Measurements from ENCODE around the gene TRIM72.
"Not testable (repeated sequence)": the region's sequence is repeated elsewhere in the genome, so short reads cannot be mapped to it uniquely, and the experiment has no call there.

The TRIM72 gene

DNA sequence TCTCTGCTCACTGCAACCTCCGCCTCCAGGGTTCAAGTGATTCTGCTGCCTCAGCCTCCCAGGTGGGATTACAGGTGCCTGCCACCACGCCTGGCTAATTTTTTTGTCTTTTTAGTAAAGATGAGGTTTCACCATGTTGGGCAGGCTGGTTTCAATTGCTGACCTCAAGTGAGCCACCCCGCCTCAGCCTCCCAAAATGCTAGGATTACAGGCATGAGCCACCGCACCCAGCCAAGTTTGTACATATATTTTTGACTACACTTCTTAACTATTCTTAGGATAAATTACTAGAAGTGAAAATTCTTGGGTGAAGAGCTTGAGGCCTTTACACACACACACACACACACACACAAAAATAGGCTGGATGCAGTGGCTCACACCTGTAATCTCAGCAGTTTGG, 44.4 kb downstream of the TRIM72 start:
- DNase-seq (ENCODE audit: low spot score) = no peak

DNA sequence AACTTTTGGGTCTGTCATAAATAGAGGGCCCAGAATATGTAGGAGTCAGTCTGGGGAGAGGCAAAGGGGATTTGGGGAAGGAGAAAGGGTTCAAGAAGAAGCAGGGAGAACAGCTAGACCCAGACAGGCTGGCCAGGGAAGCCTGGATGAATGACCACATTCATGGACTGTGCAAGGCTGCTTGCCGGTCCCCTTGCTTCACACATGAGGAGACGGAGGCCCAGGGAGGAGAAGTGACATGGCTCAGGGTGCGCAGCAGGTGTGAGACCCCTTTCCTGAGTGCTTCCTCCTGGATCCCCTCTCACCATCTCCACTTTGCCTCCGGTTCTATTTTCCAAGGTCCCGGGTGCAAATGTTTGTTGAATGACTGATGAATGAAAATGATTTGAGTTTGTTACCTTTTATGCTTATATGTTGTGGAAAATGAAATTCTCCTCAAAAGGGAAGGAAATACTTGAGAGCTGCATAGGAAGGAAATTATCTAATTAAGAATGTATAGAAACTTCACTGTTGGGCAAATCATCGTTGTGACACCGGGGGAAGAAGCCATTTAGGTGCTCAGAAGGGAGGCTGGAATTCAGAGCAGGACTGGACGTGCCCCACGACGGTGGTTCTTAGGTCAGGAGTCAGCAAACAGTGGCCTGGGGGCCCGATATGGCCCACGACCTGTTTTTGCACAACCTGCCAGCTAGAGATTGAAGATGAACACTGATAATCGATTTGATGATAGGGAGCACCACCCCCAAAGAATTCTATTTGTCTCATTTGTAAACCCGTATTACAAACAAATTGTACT, 46.4 kb downstream of the TRIM72 start:
- DNase-seq (ENCODE audit: low spot score) = no peak

DNA sequence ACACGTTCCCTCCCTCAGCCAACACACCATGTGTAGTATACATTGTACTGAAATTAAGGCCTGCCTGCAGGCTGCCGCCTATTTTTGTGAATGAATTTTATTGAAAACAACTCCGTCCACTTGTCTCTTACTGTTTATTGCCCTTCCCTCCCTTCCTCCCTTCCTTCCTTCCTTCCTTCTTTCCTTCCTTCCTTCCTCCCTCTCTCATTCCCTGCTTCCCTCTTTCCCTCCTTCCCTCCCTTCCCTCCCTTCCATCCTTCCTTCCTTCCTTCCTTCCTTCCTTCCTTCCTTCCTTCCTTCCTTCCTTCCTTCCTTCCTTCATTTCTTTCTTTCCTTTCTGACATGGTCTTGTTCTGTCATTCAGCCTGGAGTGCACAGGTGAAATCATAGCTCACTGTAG, 48.2 kb downstream of the TRIM72 start:
- no peak for DNase-seq (ENCODE audit: low spot score)

DNA sequence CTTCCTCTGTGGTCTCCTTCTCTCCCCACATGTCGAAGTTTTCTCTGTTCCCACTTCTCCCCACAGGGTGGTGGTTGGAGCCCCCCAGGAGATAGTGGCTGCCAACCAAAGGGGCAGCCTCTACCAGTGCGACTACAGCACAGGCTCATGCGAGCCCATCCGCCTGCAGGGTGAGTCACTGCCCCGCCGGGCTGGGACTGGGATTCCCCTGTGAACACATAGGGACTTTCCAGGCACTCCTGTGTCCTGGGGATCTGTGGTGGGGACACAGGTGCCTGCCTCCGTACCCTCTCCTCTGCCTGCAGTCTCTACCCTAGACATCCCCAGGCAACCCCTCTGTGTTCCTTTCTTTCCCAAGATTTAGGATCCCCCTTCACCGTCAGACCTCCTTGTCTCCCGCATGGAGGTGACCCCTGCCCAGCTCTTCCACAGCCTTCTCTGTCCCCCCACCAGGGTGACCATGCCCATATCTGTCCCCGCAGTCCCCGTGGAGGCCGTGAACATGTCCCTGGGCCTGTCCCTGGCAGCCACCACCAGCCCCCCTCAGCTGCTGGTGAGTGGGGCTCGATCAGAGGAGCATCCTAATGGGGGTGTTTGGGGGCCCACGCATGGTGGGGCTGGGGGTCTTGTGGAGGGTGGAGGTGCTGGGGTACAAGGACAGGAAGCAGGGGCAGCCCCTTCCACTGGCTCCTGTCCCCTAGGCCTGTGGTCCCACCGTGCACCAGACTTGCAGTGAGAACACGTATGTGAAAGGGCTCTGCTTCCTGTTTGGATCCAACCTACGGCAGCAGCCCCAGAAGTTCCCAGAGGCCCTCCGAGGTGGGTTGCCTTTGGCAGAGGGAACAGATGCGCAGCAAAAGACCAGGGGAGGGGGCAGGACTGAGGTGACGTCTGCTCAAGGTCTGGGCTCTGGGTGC, 51.7 kb downstream of the TRIM72 start:
- DNase-seq (ENCODE audit: low spot score) = peak; percentile 44

- no peak for DNase-seq (ENCODE audit: low spot score)
Measured at GRCh38 chr16:31267332-31268032, 53.6 kb downstream of the TRIM72 start.

DNA sequence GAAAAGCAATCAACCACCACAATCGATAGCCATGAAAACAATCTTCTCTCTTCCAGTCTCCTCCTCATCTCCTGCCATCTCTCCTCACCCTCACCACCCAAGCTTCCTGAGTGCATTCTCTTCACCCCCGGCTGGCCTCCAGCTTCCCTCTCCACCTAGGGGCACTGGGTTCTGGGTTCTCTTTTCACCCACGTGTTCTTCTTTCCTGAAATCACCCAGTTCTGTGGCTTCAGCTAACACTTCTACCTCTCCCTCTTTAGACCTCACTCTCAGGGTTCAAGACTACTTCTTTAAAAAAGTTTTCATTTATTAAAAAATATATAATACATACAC, 54.1 kb downstream of the TRIM72 start:
- no peak for DNase-seq (ENCODE audit: low spot score)

DNA sequence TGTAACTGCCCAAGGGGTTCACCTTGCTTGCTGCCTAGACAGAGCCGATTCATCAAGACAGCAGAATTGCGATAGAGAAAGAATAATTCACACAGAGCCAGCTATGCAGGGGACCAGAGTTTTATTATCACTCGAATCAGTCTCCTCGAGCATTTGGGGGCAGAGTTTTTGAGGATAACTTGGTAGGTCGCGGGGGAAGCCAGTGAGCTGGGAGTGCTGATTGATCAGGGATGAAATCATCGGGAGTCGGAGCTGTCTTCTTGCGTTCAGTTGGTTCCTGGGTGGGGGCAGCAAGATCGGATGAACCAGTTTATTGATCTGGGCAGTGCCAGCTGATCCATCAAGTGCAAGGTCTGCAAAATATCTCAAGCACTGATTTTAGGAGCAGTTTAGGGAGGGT, 55.0 kb downstream of the TRIM72 start:
- DNase-seq (ENCODE audit: low spot score) = no peak

- DNase-seq (ENCODE audit: low spot score) = no peak
Measured at GRCh38 chr16:31269541-31269940, 55.6 kb downstream of the TRIM72 start.

DNA sequence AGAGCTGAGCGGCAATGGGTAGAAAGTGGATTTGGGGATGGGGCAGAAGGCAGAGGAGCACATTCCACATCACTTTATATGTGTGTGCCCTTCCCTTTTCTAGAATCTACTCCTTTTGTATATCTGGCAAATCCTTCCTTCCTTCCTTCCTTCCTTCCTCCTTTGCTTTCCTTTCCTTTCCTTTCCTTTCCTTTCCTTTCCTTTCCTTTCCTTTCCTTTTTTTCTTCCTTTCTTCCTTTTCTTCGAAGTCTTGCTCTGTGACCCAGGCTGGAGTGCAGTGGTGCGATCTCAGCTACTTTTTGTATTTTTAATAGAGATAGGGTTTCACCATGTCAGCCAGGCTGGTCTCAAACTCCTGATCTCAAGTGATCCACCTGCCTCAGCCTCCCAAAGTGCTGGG, 56.1 kb downstream of the TRIM72 start:
- not testable (repeated sequence) for DNase-seq (ENCODE audit: low spot score)

DNA sequence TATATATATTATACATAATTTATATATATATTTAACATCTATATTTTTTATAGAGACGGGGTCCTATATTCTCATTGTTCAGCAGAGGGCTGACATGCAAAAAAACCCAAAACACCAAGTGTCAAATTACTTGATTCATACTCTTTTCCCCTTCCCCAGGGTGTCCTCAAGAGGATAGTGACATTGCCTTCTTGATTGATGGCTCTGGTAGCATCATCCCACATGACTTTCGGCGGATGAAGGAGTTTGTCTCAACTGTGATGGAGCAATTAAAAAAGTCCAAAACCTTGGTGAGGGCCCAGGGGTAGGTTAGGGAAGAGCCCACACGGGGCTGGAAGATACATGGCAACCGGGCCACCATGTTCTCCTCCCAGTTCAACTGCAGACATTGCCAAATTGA, 56.9 kb downstream of the TRIM72 start:
- no peak for DNase-seq (ENCODE audit: low spot score)

GRCh38 chr16:31271621-31272190, 57.8 kb downstream of the TRIM72 start:
- DNase-seq (ENCODE audit: low spot score) = no peak

DNA sequence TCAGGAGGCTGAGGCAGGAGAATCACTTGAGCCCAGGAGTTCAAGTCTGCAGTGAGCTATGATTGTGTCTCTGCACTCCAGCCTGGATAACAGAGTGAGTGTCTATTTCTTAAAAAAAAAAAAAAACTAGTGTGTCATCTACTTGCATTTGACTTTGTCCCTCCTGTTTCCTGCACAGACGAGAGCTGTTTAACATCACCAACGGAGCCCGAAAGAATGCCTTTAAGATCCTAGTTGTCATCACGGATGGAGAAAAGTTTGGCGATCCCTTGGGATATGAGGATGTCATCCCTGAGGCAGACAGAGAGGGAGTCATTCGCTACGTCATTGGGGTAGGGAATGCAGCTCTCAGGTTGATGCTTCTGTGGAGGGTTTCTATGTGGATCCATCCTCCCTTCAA, 59.3 kb downstream of the TRIM72 start:
- no peak for DNase-seq (ENCODE audit: low spot score)

- no peak for DNase-seq (ENCODE audit: low spot score)
Measured at GRCh38 chr16:31273676-31274075, 59.8 kb downstream of the TRIM72 start.

DNA sequence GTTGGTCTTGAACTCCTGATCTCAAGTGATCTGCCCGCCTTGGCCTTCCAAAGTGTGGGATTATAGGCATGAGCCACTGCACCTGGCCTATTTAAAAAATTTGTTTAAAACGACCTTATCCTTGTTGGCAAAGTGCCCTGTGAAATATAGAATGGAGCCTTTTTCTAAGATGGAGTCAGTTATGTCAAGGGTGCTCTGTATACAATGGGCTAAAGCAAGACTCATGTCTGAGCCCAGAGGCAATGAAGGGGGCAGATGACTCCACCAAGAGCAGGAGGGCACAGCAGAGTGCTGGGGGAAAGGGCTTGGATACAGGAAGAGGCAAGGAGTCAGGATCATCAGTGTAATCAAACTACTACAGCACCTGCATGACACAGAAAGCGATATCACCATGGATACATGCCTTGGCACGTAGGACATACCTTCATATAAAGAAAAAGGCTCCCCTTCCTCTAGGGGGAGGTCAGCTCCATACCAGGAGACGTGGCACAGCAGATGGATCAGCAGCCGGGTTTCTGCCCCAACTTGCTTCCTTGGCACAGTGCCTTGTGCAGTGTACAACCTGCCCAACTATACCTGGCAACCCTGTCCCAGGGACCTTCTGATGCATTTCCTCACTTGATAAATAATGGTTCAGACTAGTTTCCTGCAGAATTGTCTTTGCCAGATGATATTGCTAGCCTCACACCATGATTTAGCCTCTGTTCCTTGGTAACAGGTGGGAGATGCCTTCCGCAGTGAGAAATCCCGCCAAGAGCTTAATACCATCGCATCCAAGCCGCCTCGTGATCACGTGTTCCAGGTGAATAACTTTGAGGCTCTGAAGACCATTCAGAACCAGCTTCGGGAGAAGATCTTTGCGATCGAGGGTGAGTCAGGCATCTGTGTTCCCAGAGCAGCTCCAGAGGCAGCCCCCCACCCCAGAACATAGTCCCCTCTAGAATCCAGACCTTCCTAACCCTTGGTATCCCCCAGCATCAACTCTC, 61.2 kb downstream of the TRIM72 start:
- no peak for DNase-seq (ENCODE audit: low spot score)

GRCh38 chr16:31276600-31276999, 62.7 kb downstream of the TRIM72 start:
- DNase-seq (ENCODE audit: low spot score) = no peak

GRCh38 chr16:31277659-31278260, 63.8 kb downstream of the TRIM72 start:
- DNase-seq (ENCODE audit: low spot score) = no peak

DNA sequence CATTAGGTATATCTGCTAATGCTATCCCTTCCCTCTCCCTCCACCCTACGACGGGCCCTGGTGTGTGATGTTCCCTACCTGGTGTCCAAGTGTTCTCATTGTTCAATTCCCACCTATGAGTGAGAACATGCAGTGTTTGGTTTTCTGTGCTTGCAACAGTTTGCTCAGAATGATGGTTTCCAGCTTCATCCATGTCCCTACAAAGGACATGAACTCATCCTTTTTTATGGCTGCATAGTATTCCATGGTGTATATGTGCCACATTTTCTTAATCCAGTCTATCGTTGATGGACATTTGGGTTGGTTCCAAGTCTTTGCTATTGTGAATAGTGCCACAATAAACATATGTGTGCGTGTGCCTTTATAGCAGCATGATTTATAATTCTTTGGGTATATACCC, 64.9 kb downstream of the TRIM72 start:
- DNase-seq (ENCODE audit: low spot score) = not testable (repeated sequence)
